Activated gamma-delta T cell treated with anti-CD3 and anti-CD28 coated beads, Interleukin-2, amount 50 U/mL, for 16 hours (primary cell): Measurements from ENCODE around the gene ATXN7L1.
A peak's percentile ranks its signal among the peaks of the same experiment; 100 is the strongest.
"Not testable (repeated sequence)": the region's sequence is repeated elsewhere in the genome, so short reads cannot be mapped to it uniquely, and the experiment has no call there.

Experiments
- DNase-seq: peaks from one replicate; pipeline ENCODE4 v3.0.0-alpha.2; 2020; ENCODE audit warnings: low read depth

The ATXN7L1 gene

DNA sequence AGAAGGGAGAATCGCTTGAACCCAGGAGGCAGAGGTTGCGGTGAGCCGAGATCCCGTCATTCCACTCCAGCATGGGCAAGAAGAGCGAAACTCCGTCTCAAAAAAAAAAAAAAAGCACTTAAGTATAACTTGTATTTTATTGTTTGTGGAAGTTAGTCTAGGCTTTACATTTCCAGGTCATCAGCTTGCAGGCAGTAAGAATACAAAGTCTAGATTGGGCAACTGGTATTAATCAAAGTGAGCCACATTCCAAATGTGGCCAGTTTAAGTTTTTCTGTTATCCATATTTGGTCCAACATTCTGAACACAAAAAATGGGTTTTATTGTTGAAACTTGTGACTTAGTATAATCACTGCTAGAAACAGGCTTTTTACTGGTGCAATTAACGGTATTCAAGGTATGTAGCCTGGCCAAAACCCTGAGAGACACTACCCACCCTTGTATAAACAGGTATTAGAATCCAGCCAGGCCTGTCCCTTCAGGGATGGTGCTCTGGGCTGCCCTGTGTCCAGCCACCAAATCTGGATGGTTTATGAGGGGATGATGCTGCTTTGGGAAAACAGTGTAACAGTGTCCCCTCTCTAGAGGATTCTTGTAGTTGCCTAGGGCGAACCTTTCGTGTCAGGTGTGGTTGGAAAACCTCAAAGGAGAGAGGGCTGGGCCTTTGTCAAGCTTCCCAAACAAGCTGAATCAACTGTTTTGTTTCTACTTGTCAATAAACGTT lies 173.0 kb downstream of the ATXN7L1 start:
- no peak for DNase-seq

DNA sequence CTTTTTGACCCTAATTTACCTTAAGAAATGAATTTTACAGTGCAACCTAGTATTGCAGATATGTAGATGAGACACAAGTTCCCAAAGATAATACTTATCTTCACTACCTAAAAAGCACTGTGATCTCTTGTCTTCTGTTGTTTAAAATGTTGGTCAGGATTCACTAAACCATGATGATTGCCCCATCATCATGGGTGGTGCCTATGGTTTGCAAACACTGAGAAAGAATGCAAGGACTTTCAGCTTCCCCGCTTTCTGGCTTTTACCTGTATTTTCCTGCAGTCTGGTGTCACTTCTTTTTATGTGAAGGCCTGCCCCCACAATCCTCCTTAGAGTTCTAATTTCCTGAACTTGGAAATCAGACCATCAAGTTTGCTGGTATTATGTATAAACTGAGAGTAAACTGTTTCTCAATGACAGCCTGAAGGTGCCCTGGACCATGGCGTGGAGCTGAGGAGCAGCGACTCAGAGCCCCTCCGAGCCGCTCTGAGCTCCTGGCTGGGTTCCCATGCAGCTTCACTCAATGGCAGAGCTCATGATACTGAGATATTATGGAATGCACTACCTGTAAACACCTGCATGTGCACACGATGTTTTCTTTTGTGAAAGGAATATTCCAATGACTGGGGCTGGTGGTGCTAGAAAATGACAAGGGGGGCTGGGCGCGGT lies 176.7 kb downstream of the ATXN7L1 start:
- DNase-seq: no peak

- no peak for DNase-seq
Measured at GRCh38 chr7:105698531-105698930, 177.9 kb downstream of the ATXN7L1 start.

DNA sequence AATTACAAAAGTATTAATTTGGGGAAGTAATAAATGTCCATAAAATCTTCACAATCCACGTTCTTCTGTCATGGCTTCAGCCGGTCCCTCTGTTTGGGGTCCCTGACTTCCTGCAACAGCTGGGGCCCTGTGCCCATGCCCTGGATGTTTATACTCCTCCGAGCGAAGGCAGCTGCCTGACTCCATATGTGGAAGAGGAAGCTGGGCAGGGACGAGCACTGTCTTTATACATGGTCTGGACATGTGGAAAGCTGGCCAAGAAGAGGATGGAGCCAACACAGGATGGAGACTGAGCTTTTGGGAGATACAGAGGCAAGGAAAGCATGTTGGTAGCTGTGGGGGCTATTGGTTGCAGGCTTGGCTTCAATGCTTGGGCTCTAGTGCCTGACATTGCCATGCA lies 178.6 kb downstream of the ATXN7L1 start:
- DNase-seq: no peak

- DNase-seq: not testable (repeated sequence)
Measured at GRCh38 chr7:105697169-105697568, 179.2 kb downstream of the ATXN7L1 start.

DNA sequence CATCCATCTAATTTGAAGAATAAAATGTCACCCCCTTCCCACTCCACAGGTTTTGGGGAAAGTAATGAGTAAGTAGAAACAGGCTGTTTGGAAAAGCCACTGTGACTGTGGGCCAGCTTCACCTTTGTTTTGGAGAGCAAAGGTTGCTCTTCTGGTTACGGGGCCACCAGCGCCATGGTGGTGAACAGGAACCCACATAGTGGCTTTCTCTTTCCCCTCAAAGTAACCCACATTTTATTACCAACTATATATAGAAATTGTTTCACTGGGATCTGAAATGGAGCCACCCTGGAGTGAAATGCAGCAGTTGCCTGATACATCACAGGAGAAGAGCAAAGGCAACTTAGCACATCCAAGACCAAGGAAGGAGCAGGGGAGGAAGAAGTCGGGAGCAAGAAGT lies 182.8 kb downstream of the ATXN7L1 start:
- no peak for DNase-seq

DNA sequence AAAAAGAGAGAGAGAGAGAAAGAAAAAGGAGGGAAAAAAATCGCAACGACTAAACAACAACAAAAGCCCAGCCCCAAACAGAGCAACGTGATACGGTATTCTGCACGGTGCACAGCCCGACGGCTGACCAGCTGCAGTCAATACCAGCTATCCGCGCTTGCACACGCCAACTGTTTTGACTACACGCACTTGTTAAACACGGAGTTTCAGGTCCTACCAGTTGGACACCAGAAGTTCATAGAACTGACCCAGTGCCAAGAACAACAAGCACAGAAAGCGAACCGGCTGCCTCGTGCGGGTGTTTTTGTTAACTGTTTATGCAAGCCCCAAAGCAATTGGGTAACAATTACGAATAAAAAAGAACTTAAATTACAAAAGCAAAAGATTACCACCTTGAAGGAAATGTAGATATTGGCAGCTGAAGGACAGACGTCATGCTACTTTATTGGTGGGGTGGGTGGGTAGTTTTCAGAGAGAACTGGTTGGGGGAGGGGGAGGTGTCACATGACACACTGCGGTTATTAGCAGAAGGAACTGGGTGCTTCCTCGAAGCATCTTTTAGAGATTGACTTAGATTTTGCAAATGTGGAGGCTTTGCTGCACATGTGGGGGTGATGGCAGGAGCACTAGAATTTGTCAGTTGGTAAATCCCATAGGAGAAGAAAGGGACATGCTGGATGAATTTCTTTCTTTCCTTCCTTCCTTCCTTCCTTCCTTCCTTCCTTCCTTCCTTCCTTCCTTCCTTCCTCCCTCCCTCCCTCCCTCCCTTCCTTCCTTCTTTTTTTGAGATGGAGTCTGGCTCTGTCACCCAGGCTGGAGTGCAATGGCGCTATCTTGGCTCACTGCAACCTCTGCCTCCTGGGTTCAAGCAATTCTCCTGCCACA lies 184.5 kb downstream of the ATXN7L1 start:
- DNase-seq: peak; percentile 29

- no peak for DNase-seq
Measured at GRCh38 chr7:105691082-105691679, 185.2 kb downstream of the ATXN7L1 start.

DNA sequence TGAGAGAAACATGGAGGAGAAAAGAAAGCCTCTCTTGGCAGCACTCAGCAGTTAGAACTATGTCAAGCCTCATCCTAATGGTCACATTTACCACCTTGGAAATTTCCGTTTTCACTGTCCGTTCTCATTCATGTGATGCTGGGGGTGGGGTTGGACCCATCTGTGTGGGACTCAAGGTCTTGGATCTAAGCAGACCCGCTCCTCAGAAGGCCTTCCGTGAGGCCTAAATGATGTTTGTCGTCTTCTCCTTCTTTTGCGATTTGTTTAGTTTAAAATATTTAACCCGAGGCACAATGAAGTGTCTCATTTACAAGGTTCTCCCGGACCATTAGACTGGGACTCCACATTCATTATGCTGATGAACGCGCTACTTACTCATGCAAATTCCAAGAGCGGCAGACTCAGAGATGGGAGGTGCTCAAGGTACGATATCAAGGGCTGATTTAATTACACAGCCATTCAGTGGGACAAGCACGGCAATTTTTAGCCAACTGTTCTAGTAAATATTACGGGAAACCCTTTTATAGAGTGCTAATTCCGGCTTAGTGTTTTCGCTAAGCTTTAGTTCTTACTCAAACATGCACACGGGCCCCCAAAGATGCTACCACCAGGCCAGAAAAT lies 186.0 kb downstream of the ATXN7L1 start:
- DNase-seq: no peak

DNA sequence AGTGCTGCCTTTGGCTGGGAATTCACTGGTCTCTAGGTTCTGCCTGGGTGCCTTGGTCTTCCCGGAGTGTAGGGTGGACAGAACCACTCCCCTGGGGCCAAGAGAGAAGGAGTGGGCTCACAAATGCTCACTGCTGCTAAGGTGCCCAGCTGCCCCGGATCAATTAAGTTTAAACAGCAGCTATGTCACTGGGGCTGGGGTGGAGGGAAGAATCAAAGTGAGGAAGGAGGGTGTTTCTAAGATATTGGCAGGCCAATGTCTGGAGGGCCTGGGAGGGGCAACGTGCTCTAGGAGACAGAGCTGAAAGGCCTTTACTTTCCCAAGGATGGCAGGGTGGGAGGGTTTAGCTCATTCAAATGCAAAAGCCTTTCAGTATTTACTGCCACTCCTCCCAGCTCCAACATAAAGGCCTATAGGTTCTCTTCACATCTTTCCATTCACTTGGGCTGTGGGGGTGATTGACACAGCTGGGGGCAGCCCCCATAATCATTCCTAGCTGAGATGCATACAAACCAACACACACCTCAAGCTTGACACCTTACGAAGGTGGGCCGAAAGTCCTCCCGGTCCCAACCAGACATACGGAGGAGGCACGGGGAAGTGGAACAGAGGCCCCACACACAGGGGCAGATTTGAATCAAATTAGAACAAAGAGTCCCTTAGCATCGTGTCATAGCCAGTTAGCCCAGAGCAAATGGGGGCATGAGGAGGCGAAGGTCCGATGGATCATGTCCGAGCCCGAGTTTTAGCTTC lies 187.2 kb downstream of the ATXN7L1 start:
- no peak for DNase-seq

GRCh38 chr7:105688617-105689016 lies 187.8 kb downstream of the ATXN7L1 start:
- no peak for DNase-seq

DNA sequence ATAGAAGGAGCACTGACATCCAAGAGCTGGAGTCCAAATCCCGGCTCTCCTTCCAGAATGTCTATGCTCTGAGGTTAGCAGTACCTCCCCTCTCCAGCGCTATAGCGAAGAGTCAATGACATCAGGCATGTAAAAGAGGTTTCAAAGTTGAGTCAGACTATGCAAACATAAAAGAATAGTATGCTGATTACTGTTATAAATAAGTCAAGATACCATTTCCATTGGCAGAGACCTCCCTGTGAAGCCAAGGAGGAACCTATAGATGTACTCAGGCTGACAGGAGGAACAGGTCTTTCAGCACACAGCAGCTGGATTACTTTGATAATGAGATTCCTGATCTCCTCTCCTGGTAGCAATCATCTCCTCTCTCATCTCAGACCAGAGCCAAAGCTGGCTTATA lies 191.2 kb downstream of the ATXN7L1 start:
- no peak for DNase-seq

GRCh38 chr7:105682341-105683060 lies 193.9 kb downstream of the ATXN7L1 start:
- DNase-seq: no peak

GRCh38 chr7:105680505-105681187 lies 195.8 kb downstream of the ATXN7L1 start:
- DNase-seq: no peak

DNA sequence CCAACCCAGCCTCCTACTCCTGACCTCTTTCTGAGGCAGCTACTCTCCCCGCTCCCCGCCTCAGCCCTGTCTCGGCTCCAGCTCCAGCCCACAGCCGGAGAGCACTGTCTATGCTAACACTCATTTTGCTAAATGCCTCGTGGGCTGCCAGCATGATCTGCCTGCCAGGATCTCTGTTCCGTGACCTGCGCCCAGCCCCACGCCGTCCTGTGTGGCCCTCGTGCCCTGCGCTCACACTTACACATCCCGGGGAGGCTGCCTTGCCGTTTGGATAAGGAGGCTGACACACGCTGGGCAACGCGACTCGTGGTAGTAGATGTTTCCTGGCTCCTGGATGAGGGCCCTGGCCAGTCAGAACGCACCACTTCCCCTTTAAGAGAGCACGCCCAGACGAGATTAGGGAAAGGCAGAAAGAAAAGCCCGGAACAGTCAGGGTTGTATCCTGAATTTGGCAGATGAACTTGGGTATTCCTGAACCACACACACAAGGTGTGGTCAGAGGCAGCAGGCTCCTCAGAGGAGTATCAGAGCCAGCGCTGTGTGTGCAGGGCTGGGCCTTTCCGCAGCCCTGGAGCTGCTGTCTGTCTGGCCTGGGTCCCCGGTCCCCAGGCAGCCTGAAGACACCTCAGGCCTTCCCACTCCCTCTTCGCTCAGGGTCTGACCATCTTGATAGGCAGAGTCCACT lies 197.4 kb downstream of the ATXN7L1 start:
- no peak for DNase-seq

- peak; percentile 30 for DNase-seq
Measured at GRCh38 chr7:105677817-105678573, 198.4 kb downstream of the ATXN7L1 start.

DNA sequence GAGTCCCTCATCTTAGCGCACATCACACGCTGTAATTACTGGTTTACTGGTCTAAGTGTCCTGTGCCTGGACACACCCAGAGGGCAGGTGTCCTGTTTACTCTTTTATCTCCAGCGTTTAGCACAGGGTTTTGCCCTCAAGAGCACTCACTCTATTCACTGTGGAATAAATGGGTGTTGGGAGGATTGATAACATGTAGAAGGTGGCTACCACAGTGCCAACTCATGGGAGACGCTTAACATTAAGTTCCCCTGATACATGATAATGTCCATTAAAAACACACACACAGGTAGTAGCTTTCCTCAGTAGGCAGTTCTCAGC lies 199.0 kb downstream of the ATXN7L1 start:
- DNase-seq: no peak

DNA sequence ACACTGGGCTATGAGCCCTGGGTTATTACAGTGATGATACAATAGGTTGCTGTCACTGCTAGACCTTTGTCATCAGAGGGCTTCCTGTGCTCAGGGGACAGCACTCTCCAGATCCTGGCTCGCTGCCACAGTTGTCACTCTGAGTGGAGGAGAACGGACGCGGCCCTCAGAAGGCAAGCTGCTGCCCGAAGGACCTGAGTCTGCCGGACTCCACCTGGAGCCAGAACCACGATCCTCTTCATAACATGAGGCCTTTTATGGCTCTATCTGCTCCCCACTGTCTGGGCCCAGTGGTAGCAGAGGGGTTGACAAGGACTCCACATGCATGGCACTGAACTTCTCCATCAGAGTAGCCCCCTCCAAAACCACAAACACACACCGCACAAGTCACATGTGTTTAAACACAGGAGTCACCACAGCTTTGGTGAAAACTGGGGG lies 200.4 kb downstream of the ATXN7L1 start:
- DNase-seq: peak; percentile 49
